NT2/D1 (cell line): Measurements from ENCODE around the gene HDAC7.

Source experiments
- DNase-seq: peaks from one replicate; pipeline ENCODE4 v3.0.0-alpha.2; 2011; ENCODE audit warnings: low read depth, low spot score
- H3K27me3 ChIP-seq: 2 replicates; pipeline ENCODE4 v1.6.0; 2011; ENCODE audit warnings: mild to moderate bottlenecking; ENCODE audit not compliant: insufficient read length, insufficient read depth
- H3K36me3 ChIP-seq: 2 replicates; pipeline ENCODE4 v1.6.1; 2011; ENCODE audit warnings: mild to moderate bottlenecking, low read length, mixed read lengths; ENCODE audit not compliant: insufficient read depth, insufficient read length
- H3K4me1 ChIP-seq: 2 replicates; pipeline ENCODE4 v1.5.1; 2011; ENCODE audit not compliant: insufficient read depth, insufficient read length
- H3K4me3 ChIP-seq: 2 replicates; pipeline ENCODE4 v1.5.1; 2011; ENCODE audit warnings: low read depth; ENCODE audit not compliant: insufficient read length
- H3K9ac ChIP-seq: 2 replicates; pipeline ENCODE4 v1.6.0; 2011; ENCODE audit warnings: low read depth; ENCODE audit not compliant: insufficient read length
- H3K9me3 ChIP-seq: 2 replicates; pipeline ENCODE4 v1.5.1; 2011; ENCODE audit warnings: mild to moderate bottlenecking, low read length; ENCODE audit not compliant: insufficient read depth
- SUZ12 ChIP-seq: IDR thresholded peaks from 2 replicates; pipeline ENCODE4 v1.6.1; 2011; ENCODE audit not compliant: insufficient read length, insufficient read depth; ENCODE audit errors: extremely low read depth
- YY1 ChIP-seq: IDR thresholded peaks from 2 replicates; pipeline ENCODE4 v1.6.1; 2011; ENCODE audit not compliant: insufficient read length, insufficient read depth
- ZNF274 ChIP-seq: IDR thresholded peaks from 2 replicates; pipeline ENCODE4 v1.6.1; 2011; ENCODE audit warnings: mild to moderate bottlenecking, low read depth, low read length

HDAC7 gene

DNA sequence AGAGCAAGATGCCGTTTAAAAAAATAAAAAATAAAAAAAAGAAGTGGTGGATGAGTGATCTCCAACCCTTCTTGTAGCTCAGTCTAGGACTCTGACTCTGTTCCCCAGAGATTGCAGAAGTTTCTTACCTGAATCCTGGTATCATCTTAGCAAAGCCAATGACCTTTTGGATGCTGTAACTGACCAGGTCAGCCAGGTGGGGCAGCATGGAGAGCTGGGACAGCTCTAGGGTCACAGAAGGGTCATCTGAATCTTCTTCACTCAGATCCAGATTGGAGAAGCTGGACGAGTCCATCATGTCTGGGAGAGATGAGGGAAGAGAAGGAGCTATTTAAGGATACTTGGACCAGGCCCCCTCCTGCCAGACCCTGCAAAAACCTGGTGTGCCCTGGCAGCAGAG, 35.8 kb upstream of the HDAC7 start:
- Histone ChIP-seq H3K4me3 (no peak overlapping the region), H3K27me3 (peaks cover 7% of the 10 kb centered on the region), H3K4me1 (peaks cover 5% of the 10 kb centered on the region), H3K9ac (no peak overlapping the region), H3K36me3 (no peaks in the 10 kb centered on the region), H3K9me3 (no peaks in the 10 kb centered on the region)
- no peak for TF ChIP-seq ZNF274
- no peak for TF ChIP-seq SUZ12
- TF ChIP-seq YY1: no peak
- no peak for DNase-seq

DNA sequence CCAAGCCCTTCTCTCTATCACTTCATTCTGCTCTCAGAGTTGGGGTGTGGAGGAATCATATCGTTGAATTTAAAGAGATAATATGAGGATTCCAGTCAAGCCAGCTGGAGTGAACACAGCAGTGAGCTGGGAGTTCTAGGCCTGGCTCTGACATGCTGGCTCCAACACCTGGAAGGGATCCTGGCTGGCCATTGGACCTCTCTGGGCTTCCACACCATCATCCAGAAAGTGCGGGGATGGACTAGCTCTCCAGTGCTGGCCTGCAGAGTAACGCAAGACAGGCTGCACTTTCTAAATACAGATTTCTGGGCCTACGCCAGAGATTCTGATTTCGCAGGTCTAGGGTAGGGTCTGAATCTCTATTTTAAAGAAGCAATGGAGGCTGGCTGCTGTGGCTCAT, 34.8 kb upstream of the HDAC7 start:
- DNase-seq: no peak
- Histone ChIP-seq H3K9me3 (no peaks in the 10 kb centered on the region), H3K9ac (no peak overlapping the region), H3K27me3 (peaks cover 7% of the 10 kb centered on the region), H3K4me1 (peaks cover 7% of the 10 kb centered on the region), H3K36me3 (no peaks in the 10 kb centered on the region), H3K4me3 (no peak overlapping the region)
- no peak for TF ChIP-seq SUZ12
- no peak for TF ChIP-seq ZNF274
- no peak for TF ChIP-seq YY1

DNA sequence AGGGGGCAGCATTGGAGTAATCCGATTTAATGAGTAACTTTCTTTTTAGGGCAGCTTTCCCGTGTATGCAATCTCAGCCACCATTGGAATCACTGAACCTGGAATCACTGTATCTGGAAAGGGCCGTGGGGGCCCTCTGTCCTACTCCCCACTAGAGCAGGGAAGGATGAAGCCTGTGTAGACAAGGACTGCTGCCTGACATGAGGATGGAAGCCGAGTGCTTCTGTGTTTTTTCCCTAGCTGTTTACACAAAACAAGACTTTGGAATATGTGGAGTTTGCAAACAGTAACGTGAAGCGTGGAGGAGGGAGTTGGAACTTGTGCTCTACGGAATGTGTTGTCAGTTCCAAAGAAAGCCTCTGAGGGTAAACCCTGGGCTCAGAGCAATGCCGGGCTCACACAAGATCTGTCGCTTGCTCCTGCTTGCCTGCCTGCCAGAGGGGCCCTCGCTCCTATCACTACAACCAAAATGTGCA, 32.4 kb upstream of the HDAC7 start:
- no peak for TF ChIP-seq SUZ12
- TF ChIP-seq ZNF274: no peak
- TF ChIP-seq YY1: no peak
- DNase-seq: no peak
- no peaks in the 10 kb centered on the region for H3K36me3 ChIP-seq
- H3K27me3 ChIP-seq: peaks cover under 1% of the 10 kb centered on the region
- no peaks in the 10 kb centered on the region for H3K9me3 ChIP-seq
- H3K9ac ChIP-seq: no peak overlapping the region
- H3K4me1 ChIP-seq: peaks cover 7% of the 10 kb centered on the region
- H3K4me3 ChIP-seq: no peak overlapping the region

DNA sequence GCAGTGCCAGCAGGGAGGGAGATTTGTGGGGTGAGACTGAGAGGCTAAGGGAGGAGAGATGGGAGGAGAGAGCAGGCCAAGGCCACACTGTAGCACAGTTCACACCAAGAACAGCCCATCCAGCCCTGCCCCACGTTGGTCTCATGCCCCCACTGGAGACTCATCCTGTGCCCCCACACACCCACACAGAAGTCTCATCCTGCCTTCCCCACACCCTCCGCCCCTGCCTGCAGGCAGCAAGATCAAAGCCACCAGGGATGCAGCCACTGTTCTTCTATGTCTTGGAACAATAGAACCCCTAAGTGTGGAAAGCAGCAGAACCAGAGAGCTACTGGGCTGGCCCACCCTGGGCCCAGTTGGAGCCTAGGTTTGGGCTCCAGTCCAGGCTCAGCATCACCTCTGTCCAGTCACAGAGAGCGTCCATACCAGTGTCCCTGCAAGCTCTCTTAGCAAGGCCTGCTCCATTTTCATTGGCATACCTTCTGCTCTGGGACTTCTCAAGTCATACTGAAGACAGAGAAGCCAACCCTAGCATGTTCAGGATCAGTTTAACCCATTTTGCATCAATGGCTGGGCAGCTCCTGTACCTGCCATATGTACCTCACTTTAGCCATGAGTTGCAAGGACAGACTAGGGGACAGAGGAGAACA, 31.7 kb upstream of the HDAC7 start:
- Histone ChIP-seq H3K9ac (no peak overlapping the region), H3K27me3 (peaks cover 5% of the 10 kb centered on the region), H3K4me1 (peaks cover 7% of the 10 kb centered on the region), H3K9me3 (no peaks in the 10 kb centered on the region), H3K4me3 (no peak overlapping the region), H3K36me3 (no peaks in the 10 kb centered on the region)
- no peak for DNase-seq
- TF ChIP-seq YY1 (no peak), SUZ12 (no peak), ZNF274 (no peak)

DNA sequence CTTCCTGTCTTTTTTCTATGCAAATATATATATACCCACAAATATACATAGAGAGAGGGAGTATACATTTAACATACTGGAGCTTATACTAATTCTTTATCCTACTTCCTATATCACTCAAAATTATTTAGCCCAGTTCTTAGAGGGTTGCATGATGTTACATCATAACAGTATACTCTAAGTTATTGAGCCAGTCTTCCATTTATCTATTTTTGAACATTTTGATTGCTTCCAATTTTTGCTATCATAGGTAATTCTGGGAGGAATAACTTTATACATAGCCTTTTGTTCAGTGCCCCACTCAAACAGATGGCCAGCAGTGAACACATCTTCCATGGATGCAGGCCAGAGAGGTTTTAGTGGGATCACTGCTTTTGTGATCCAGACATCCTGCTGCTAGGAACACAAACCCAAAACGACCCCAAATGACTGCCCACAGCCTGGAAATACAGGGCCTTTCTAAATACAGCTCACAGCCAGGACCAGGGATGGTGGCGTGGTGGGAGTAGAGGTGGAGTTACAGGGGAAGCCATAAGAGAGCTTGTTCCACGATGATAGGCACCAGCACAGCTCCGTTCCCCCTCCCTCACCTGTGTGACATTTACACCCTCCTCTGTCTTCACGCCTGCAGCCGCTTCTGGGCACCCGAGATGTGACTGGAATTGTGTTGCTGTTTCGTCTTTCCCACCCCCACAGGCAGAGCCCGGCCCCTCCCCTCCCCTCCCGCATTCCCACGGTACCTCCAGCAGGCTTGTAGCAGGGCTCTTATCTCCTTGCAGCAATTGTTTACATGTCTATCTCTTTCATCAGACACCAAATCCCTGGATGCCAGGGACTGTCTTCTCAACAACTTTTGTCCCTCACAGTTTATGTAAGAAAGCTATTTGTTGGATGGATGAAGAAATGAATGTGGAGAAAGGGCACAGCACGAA, 30.7 kb upstream of the HDAC7 start:
- Histone ChIP-seq H3K36me3 (no peaks in the 10 kb centered on the region), H3K4me1 (peaks cover 7% of the 10 kb centered on the region), H3K9ac (no peak overlapping the region), H3K4me3 (no peak overlapping the region), H3K9me3 (no peaks in the 10 kb centered on the region), H3K27me3 (peaks cover 16% of the 10 kb centered on the region)
- no peak for TF ChIP-seq SUZ12
- no peak for TF ChIP-seq YY1
- no peak for TF ChIP-seq ZNF274
- DNase-seq: no peak

DNA sequence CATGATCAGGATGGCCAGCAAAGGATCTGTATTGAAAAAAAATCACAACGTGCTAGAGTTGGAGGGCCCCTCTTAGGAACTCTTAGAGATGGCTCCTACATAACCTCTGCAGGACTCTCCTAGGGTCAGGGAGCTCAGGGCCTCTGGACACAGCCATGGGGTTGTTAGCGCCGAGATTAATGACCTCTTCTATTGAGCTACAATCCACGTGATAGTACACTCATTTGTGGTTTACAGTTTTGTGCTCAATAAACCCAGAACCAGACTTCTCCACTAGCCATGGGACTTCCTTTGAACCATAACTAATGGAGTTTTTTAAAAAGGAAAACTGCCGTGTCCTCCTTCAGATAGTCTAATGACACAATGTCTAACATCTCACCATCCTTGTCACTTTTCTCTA, 29.6 kb upstream of the HDAC7 start:
- H3K9me3 ChIP-seq: no peaks in the 10 kb centered on the region
- H3K9ac ChIP-seq: no peak overlapping the region
- no peak overlapping the region for H3K4me3 ChIP-seq
- no peaks in the 10 kb centered on the region for H3K36me3 ChIP-seq
- peaks cover 7% of the 10 kb centered on the region for H3K4me1 ChIP-seq
- no peak for TF ChIP-seq SUZ12
- no peak for TF ChIP-seq YY1
- TF ChIP-seq ZNF274: no peak
- H3K27me3 ChIP-seq: peaks cover 16% of the 10 kb centered on the region
- DNase-seq: no peak

DNA sequence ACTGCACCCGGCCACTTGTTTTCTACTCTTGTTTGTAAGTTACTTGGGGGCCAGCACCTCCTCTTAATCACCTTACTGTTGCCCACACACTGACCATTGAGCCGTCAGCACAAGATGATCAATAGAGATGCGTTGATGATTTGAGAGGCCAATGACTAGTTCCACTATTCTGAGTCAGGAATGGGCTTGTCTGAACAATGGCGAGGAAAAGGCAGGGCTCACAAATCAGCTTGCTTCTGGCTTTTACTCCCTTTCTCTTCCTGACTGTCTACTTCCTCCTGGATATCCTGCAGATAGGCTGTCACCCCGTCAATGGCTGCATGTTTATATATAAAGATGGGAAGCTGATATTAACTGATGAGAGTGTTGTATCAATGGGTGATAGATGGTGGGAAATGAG, 29.1 kb upstream of the HDAC7 start:
- H3K4me1 ChIP-seq: peaks cover 7% of the 10 kb centered on the region
- H3K36me3 ChIP-seq: no peaks in the 10 kb centered on the region
- H3K4me3 ChIP-seq: no peak overlapping the region
- H3K9ac ChIP-seq: no peak overlapping the region
- no peak for TF ChIP-seq SUZ12
- TF ChIP-seq ZNF274: no peak
- no peak for TF ChIP-seq YY1
- no peaks in the 10 kb centered on the region for H3K9me3 ChIP-seq
- peaks cover 17% of the 10 kb centered on the region for H3K27me3 ChIP-seq
- DNase-seq: no peak
